ENCODE measurements around the gene AFF3.

DNA sequence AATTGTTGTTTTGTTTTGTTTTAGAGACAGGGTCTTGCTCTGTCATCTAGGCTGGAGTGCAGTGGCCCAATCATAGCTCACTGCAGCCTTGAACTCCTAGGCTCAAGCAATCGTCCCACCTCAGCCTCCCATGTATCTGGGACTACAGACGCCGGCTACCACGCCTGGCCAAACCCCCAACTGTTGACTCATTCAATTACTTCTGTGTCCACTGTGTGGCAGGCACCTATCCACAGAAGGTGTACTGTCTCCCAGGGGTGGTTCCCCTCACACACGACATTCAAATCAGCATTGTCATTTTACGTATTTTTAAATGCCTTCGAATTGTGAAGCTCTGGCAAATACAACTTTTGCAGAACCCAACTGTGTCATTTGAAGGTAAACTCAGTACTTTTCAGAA, 464.6 kb downstream of the AFF3 start:
- TF ChIP-seq, protein P1, sequence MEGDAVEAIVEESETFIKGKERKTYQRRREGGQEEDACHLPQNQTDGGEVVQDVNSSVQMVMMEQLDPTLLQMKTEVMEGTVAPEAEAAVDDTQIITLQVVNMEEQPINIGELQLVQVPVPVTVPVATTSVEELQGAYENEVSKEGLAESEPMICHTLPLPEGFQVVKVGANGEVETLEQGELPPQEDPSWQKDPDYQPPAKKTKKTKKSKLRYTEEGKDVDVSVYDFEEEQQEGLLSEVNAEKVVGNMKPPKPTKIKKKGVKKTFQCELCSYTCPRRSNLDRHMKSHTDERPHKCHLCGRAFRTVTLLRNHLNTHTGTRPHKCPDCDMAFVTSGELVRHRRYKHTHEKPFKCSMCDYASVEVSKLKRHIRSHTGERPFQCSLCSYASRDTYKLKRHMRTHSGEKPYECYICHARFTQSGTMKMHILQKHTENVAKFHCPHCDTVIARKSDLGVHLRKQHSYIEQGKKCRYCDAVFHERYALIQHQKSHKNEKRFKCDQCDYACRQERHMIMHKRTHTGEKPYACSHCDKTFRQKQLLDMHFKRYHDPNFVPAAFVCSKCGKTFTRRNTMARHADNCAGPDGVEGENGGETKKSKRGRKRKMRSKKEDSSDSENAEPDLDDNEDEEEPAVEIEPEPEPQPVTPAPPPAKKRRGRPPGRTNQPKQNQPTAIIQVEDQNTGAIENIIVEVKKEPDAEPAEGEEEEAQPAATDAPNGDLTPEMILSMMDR (conservative IDR thresholded peaks at IDR 0.05): no peak
- TF ChIP-seq EZH2 (IDR thresholded peaks at IDR 0.05; ENCODE audit: low read depth): no peak

Data from PC-9 (cell line).